Gastrocnemius medialis (tissue), 4 donors: Measurements from ENCODE around the gene CLSTN1.

Experiments used
- CTCF ChIP-seq, 5 experiments: fragments of 450-650 bp in 3 of 5; fragments of 200-600 bp in 2 of 5; sonication (generic) in 2 of 5; IDR thresholded peaks in 4 of 5; conservative IDR thresholded peaks in 1 of 5; 1 replicate in 4 of 5; 2 replicates in 1 of 5; pipeline ENCODE4 v1.5.1; 2016 to 2019; ENCODE audit warnings: antibody characterized with exemption in 5 of 5, mild to moderate bottlenecking in 3 of 5, moderate library complexity in 3 of 5
- POLR2A ChIP-seq, 2 donors: fragments of 450-650 bp; IDR thresholded peaks; one replicate each; pipeline ENCODE4 v1.6.1; 2017; ENCODE audit warnings: antibody characterized with exemption in 2 of 2, mild to moderate bottlenecking in 2 of 2, moderate library complexity in 2 of 2

GRCh38 chr1:9778905-9779304 lies 44.9 kb downstream of the CLSTN1 start:
- TF ChIP-seq CTCF (IDR thresholded peaks at IDR 0.05 in 4 of 5, conservative IDR thresholded peaks at IDR 0.05 in 1 of 5): no peak
- no peak for TF ChIP-seq POLR2A (IDR thresholded peaks at IDR 0.05)
